MG63 (cell line): Measurements from ENCODE around the gene SPO11. TPM values are rescaled to one million over a fixed set of nuclear protein-coding genes. Genes with fewer than 3 reads are reported as not detected.

ENCODE experiments used
- DNase-seq: peaks from one replicate; pipeline ENCODE4 v3.0.0-alpha.2; 2020
- H3K27me3 ChIP-seq: fragments of 250-450 bp; sonication (Bioruptor Pico); 2 replicates; pipeline ENCODE4 v1.5.1; 2020; ENCODE audit warnings: mild to moderate bottlenecking, moderate library complexity
- H3K36me3 ChIP-seq: fragments of 250-450 bp; sonication (Bioruptor Pico); 2 replicates; pipeline ENCODE4 v1.5.1; 2020; ENCODE audit warnings: mild to moderate bottlenecking, moderate library complexity
- H3K4me3 ChIP-seq: fragments of 250-450 bp; sonication (Bioruptor Pico); 2 replicates; pipeline ENCODE4 v1.5.1; 2020; ENCODE audit warnings: mild to moderate bottlenecking, moderate library complexity
- H3K9me3 ChIP-seq: fragments of 250-450 bp; sonication (Bioruptor Pico); 2 replicates; pipeline ENCODE4 v1.5.1; 2020; ENCODE audit warnings: mild to moderate bottlenecking, moderate library complexity
- total RNA-seq: library from RNA; depleted of rRNA; stranded (reverse); fragments of >200 nt; shearing (Covaris generic); gene quantifications from 2 replicates; pipeline ENCODE4 v1.2.3, GENCODE V29; 2014; ENCODE audit warnings: low replicate concordance; rRNA removed

SPO11 gene
- total RNA-seq, 1 experiment from 2014 or later = not detected

DNA sequence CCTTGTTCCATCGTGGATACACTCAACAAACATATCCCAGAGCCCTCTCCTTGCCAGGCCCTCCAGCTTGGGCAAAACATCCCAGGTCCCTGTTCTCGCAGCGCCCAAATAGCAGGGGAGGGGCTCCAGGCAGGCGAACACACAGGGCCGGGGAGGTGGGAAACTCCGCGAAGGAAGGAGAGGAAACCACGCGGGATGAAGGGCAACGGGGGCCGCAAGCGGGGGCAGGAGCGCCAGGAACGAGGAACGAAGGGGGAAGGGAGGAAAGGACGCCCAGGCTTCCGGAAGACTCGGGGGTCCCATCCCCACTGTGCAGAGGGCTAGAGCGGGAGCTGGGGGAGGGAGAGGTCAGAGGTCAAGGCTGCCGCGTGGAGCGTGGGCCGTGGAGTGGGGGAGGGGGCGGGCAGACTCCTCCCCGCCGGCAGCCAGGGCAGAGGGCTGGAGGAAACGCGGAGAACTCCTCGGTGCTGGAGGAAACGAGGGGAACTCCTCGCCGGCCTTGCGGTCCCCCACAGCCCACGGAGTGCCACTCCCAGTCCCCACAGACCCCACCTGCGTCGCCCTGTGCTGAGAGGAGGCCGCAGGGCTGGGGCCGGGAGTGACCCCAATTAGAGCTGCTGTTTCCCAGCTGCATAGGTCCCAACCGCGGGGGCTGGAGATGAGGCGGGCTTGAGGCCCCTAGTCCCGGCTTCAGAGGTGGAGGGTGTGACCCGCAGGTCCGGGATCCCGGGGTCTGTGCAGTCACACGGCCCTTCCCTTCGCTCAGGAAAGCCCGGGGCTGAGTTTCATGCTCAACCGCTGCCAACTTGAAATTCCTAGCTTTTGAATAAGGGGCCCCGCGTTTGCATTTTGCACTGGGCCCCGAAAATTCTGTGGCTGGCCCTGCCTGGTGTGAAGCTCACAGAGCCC is 60.3 kb downstream of the SPO11 start:
- Histone ChIP-seq H3K27me3 (no peaks in the 10 kb centered on the region), H3K9me3 (no peaks in the 10 kb centered on the region), H3K36me3 (peaks cover 18% of the 10 kb centered on the region), H3K4me3 (no peak overlapping the region)
- DNase-seq = no peak

DNA sequence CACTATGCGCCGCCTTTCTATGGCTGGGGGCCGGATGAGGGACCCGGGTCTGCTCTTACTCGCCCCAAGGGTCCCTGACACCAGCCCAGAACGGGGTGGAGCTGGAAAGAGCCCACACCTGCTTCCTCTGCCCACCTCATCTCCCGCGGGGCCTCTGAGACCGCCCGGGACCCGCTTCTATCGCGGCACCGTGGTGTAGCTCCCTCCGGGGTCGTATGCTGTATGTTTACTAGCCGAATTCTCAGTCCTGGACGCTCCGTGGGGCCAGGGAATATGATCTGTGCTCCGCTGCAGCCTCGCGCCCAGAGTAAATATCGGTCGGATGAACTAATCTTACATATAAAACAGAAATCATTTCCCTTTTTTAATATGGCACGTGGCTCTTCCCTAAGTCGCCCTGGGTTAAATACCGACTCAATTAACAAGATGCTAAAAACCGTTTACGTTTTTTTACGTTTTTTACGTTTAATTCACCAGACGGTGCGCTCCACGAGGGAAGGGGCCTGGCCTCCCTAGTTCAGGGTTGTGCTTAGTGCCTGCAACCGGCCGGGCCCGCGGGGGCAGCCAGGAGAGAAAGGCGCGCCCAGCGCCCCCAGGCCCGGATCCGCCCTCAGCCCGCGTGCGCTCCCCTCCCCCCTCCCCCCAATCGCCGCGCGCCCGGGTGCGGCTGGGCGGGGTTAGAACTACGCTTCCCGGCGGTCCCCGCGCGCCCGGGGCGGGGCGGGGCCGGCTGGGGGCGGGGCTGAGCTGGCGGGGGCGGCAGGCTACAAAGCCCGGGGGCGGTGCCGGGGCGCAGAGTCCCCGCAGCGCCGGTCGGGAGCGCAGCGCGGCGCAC is 61.2 kb downstream of the SPO11 start, which contains the start of gene RBM38:
TSS of gene RBM38 (plus strand) at position 793 of the 835 bp plus-strand sequence. CDS start 186 bp downstream, outside the sequence.
- DNase-seq = peak; percentile 72

DNA sequence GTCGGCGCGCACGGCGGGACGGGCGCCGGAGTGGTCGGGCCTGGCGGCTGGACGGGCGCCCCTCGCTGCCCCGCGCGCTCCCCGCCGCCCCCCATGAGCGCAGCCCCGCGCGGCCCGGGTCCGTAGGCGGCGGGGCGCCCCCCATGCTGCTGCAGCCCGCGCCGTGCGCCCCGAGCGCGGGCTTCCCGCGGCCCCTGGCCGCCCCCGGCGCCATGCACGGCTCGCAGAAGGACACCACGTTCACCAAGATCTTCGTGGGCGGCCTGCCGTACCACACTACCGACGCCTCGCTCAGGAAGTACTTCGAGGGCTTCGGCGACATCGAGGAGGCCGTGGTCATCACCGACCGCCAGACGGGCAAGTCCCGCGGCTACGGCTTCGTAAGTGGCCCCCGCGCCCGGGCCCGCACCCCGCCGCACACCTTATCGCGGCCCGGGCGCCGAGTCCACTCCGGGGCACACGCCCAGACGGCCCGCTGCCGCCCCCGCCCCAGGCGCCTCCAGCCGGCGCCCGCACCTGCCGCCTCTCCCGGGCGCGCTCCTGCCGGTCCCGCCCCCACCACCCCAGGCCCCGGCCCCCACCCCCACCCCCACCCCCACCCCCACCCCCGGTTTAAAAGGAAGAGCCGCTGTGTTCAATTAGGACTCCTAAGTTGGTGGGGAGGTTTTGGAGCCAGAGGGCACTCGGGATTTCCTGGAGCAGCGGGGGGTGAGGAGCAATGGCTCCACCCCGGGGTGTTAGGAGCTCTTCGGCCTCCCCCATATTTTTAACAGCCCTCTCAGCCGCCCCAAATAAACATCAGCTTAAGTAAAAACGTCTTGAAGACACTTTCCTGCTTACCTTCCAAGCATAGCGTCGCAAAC is 62.1 kb downstream of the SPO11 start:
- H3K27me3 ChIP-seq = no peaks in the 10 kb centered on the region
- peaks cover 34% of the 10 kb centered on the region for H3K36me3 ChIP-seq
- H3K9me3 ChIP-seq = no peaks in the 10 kb centered on the region
- peak overlapping the region; percentile 70 for H3K4me3 ChIP-seq
- peak; percentile 50 for DNase-seq

More for the DNA sequence above, 61.2 kb downstream of the SPO11 start, which contains the start of gene RBM38:
- H3K36me3 ChIP-seq = peaks cover 25% of the 10 kb centered on the region
- H3K9me3 ChIP-seq = no peaks in the 10 kb centered on the region
- H3K4me3 ChIP-seq = peak within 1 kb of the TSS; percentile 70
- H3K27me3 ChIP-seq = no peaks in the 10 kb centered on the region

DNA sequence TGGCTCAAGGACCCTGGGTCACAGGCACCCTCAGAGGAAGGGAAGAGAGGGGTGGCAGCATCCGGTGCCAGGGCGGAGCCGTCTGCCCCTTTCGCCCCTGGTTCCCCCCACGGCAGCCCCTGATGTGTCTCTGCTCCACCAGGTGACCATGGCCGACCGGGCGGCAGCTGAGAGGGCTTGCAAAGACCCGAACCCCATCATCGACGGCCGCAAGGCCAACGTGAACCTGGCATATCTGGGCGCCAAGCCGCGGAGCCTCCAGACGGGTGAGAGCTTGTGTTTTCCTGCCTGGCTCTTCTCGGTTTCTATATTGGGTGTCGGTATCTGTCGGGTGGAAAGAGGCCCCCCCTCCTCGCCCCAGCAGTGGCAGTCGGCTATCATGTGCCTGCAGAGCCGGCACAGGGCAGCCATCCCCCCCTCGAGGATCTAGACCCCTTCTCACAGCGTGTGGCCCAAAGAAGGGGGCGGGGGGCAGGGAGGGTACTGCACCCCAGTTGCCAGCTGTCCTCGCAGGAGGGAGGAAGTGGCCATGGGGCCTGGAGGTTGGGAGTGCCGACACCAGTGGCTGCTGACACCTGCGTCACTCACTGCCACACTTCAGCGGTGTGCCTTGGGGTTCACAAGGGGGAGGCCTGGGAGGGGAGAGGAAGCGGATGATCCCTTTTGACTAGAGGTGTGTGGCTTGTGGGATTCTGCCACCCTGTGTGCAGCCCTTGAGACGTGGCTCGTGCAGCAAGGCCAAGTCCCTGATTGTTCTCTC is 63.1 kb downstream of the SPO11 start:
- H3K9me3 ChIP-seq = no peaks in the 10 kb centered on the region
- H3K36me3 ChIP-seq = peaks cover 44% of the 10 kb centered on the region
- no peaks in the 10 kb centered on the region for H3K27me3 ChIP-seq
- no peak for DNase-seq
- peak overlapping the region; percentile 70 for H3K4me3 ChIP-seq

Other genes starting within 250 kb of the SPO11 start
- gene BMP7, start 63.2 kb upstream of the SPO11 start, total RNA-seq = 4.8 and 10.7 TPM in 2 replicates
- gene RAE1, start 21.5 kb downstream of the SPO11 start, total RNA-seq = 74.3 and 85.5 TPM in 2 replicates
- gene RBM38, start 61.6 kb downstream of the SPO11 start, total RNA-seq = 50.0 and 51.2 TPM in 2 replicates
- gene CTCFL, start 195.3 kb downstream of the SPO11 start, total RNA-seq = not detected in 2 replicates
- not detected in 2 replicates for gene PCK1, start 231.3 kb downstream of the SPO11 start, total RNA-seq